ENCODE results near the gene KRTAP2-3. TPM values are rescaled to one million over a fixed set of nuclear protein-coding genes. Genes with fewer than 3 reads are reported as not detected.
"Not testable (repeated sequence)": the region's sequence is repeated elsewhere in the genome, so short reads cannot be mapped to it uniquely, and the experiment has no call there.

KRTAP2-3 gene
- total RNA-seq, 2 experiments from 2014 or later = not detected

- DNase-seq (ENCODE audit: low spot score); H3K4me1 ChIP-seq (ENCODE audit: insufficient read depth, low read length, poor library complexity, severe bottlenecking); POLR2A ChIA-PET; H3K4me2 ChIP-seq (ENCODE audit: low read length); H3K36me3 ChIP-seq (ENCODE audit: insufficient read depth, low read length); H2AFZ ChIP-seq (ENCODE audit: low read length); H3K79me2 ChIP-seq (ENCODE audit: insufficient read depth, low read depth, low read length); H3K9me3 ChIP-seq (ENCODE audit: low read length); H3K27ac ChIP-seq (ENCODE audit: low read depth, low read length, poor library complexity, severe bottlenecking); H4K20me1 ChIP-seq (ENCODE audit: insufficient read depth, low read length); H3K9me2 ChIP-seq (ENCODE audit: insufficient read depth, low read length); BruUV-seq (replicated peaks); intact Hi-C loops (cut with micrococcal nuclease; ENCODE audit: unreplicated experiment); CTCF ChIA-PET (ENCODE audit: unreplicated experiment); H3K4me3 ChIP-seq (ENCODE audit: low read depth, low read length, poor library complexity, severe bottlenecking): not testable (repeated sequence)
Measured at GRCh38 chr17:41104386-41105038, 44.6 kb upstream of the KRTAP2-3 start.

GRCh38 chr17:41103896-41104295 is 44.0 kb upstream of the KRTAP2-3 start:
- no peaks in the 10 kb centered on the region for H3K9me2 ChIP-seq (ENCODE audit: insufficient read depth, low read length)
- H3K36me3 ChIP-seq (ENCODE audit: insufficient read depth, low read length) = no peaks in the 10 kb centered on the region
- ChIA-PET CTCF (ENCODE audit: unreplicated experiment) (no interaction called here), POLR2A (no interaction called here)
- no peak for DNase-seq (ENCODE audit: low spot score)
- no peaks in the 10 kb centered on the region for H3K4me1 ChIP-seq (ENCODE audit: insufficient read depth, low read length, poor library complexity, severe bottlenecking)
- no peaks in the 10 kb centered on the region for H4K20me1 ChIP-seq (ENCODE audit: insufficient read depth, low read length)
- intact Hi-C loops (cut with micrococcal nuclease; ENCODE audit: unreplicated experiment) = no loop called here
- no peak overlapping the region for H3K4me3 ChIP-seq (ENCODE audit: low read depth, low read length, poor library complexity, severe bottlenecking)
- no peak for TF ChIP-seq EZH2phosphoT487 (IDR thresholded peaks at IDR 0.05; ENCODE audit: borderline replicate concordance, low read depth, low read length)
- BruUV-seq (replicated peaks) = no TSS peak
- no peaks in the 10 kb centered on the region for H3K79me2 ChIP-seq (ENCODE audit: insufficient read depth, low read depth, low read length)
- H3K4me2 ChIP-seq (ENCODE audit: low read length) = no peak overlapping the region
- no peak overlapping the region for H3K27ac ChIP-seq (ENCODE audit: low read depth, low read length, poor library complexity, severe bottlenecking)
- no peaks in the 10 kb centered on the region for H3K9me3 ChIP-seq (ENCODE audit: low read length)
- no peak overlapping the region for H2AFZ ChIP-seq (ENCODE audit: low read length)

GRCh38 chr17:41101586-41102259 is 41.8 kb upstream of the KRTAP2-3 start, which contains the start of gene KRTAP4-16:
Gene KRTAP4-16, minus strand, starts transcription at chr17:41102209. Its CDS starts 0 bp downstream, at chr17:41102209.
- Histone ChIP-seq H3K27ac (ENCODE audit: low read depth, low read length, poor library complexity, severe bottlenecking) (no peak within 1 kb of the TSS), H4K20me1 (ENCODE audit: insufficient read depth, low read length) (no peaks in the 10 kb centered on the region), H3K4me3 (ENCODE audit: low read depth, low read length, poor library complexity, severe bottlenecking) (no peak within 1 kb of the TSS), H2AFZ (ENCODE audit: low read length) (no peak within 1 kb of the TSS), H3K9me3 (ENCODE audit: low read length) (no peaks in the 10 kb centered on the region), H3K79me2 (ENCODE audit: insufficient read depth, low read depth, low read length) (no peaks in the 10 kb centered on the region), H3K4me2 (ENCODE audit: low read length) (no peak within 1 kb of the TSS), H3K9me2 (ENCODE audit: insufficient read depth, low read length) (no peaks in the 10 kb centered on the region), H3K4me1 (ENCODE audit: insufficient read depth, low read length, poor library complexity, severe bottlenecking) (no peaks in the 10 kb centered on the region), H3K36me3 (ENCODE audit: insufficient read depth, low read length) (no peaks in the 10 kb centered on the region)
- no peak for DNase-seq (ENCODE audit: low spot score)
- CTCF ChIA-PET (ENCODE audit: unreplicated experiment) = no interaction called here
- POLR2A ChIA-PET = no interaction called here
- BruUV-seq (replicated peaks) = no TSS peak
- intact Hi-C loops (cut with micrococcal nuclease; ENCODE audit: unreplicated experiment) = no loop called here
- TF ChIP-seq CTCF (conservative IDR thresholded peaks at IDR 0.05; ENCODE audit: low read length) (no peak), EZH2phosphoT487 (IDR thresholded peaks at IDR 0.05; ENCODE audit: borderline replicate concordance, low read depth, low read length) (no peak)

- H3K4me1 ChIP-seq (ENCODE audit: insufficient read depth, low read length, poor library complexity, severe bottlenecking); H2AFZ ChIP-seq (ENCODE audit: low read length); CTCF ChIA-PET (ENCODE audit: unreplicated experiment); DNase-seq (ENCODE audit: low spot score); H3K4me2 ChIP-seq (ENCODE audit: low read length); BruUV-seq (replicated peaks); H3K9me3 ChIP-seq (ENCODE audit: low read length); H3K79me2 ChIP-seq (ENCODE audit: insufficient read depth, low read depth, low read length); POLR2A ChIA-PET; H3K9me2 ChIP-seq (ENCODE audit: insufficient read depth, low read length); H3K36me3 ChIP-seq (ENCODE audit: insufficient read depth, low read length); H4K20me1 ChIP-seq (ENCODE audit: insufficient read depth, low read length); intact Hi-C loops (cut with micrococcal nuclease; ENCODE audit: unreplicated experiment); H3K27ac ChIP-seq (ENCODE audit: low read depth, low read length, poor library complexity, severe bottlenecking); H3K4me3 ChIP-seq (ENCODE audit: low read depth, low read length, poor library complexity, severe bottlenecking): not testable (repeated sequence)
Measured at GRCh38 chr17:41099682-41100480, 40.0 kb upstream of the KRTAP2-3 start.

All from OCI-LY7 (cell line).